Left renal pelvis (tissue), 4 donors: ENCODE data around the gene TAS2R42. TPM values are rescaled to one million over a fixed set of nuclear protein-coding genes. Genes with fewer than 3 reads are reported as not detected.

Experiments
- DNase-seq, 4 donors: peaks; one replicate each; pipeline ENCODE4 v3.0.0-alpha.2; 2013; ENCODE audit warnings: low read depth in 4 of 4, low spot score in 3 of 4
- polyA plus RNA-seq, 4 donors: library from polyadenylated mRNA; unstranded; fragments of 120-200 nt; gene quantifications; one replicate each; pipeline ENCODE4 v1.2.1, GENCODE V29; 2013; ENCODE audit not compliant: insufficient read length in 4 of 4

The TAS2R42 gene
- polyA plus RNA-seq, 4 donors, result not detected

DNA sequence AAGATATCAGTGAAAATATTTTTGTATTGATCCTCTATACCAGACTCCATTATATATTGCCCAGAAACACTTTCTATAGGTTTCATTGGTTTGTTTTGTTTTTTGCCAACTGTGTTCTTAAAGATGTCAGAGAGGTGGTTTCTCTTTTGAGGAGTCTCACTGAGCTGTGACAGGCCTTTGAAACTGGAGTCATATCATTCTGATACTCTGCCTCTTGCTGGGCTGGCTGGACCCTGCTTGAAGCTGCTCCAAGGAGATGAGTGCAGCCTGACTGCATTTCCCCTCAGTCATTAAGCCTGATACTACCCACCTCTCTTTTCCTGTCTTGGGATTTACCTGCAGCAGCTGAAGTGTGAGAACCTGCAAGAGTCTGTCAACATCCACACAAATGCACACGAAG is 35.9 kb downstream of the TAS2R42 start:
- DNase-seq, result no peak

DNA sequence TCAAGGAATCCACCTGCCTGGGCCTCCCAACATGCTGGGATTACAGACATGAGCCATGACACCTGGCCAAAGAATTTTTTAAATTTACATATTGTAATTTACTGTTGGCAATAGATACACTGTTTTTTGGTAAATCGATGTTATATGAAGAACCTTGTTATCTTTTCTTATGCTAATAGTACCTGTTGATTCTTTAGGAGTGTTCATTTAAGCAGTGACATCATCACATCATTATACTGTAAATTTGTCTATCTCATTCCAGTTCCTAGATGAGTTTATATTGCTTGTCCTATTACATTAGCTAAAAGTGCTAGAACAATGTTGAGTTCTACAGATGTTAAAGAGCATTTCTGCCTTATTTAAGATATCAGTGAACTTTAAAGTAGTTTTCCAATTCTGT is 39.3 kb downstream of the TAS2R42 start:
- no peak for DNase-seq

DNA sequence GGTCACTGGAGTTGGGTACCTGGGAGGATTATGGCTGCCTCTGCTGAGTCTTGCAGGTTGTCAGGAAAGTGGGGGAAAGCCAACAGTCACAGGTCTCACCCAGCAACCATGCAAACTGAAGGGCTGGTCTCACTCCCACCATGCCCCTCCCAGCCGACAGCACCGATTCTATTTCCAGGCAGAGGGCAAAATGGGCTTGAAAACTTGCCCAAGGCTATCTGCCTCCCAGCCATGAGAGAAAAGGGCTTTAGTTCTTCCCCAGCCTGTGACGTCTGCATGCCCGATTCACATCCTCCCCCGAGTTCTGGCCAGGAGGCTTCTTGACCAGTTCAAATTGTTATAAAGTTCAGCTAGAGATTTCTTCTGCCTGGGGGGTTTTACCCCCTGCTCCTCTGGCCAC is 42.4 kb downstream of the TAS2R42 start:
- no peak for DNase-seq

DNA sequence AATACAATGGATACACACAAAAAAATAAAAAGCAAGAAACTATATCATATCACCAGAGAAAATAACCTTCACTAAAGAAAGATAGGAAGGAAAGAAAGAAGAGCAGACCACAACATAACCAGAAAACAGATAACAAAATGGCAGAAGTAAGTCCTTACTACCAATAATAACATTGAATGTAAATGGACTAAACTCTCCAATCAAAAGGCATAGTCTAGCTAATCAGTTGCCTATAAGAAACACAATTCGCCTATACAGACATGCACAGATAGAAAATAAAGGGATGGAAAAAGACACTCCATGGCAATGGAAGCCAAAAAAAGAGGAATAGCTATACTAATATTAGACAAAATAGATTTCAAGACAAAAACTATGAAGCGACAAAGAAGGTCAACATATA is 43.4 kb downstream of the TAS2R42 start:
- DNase-seq, result no peak

DNA sequence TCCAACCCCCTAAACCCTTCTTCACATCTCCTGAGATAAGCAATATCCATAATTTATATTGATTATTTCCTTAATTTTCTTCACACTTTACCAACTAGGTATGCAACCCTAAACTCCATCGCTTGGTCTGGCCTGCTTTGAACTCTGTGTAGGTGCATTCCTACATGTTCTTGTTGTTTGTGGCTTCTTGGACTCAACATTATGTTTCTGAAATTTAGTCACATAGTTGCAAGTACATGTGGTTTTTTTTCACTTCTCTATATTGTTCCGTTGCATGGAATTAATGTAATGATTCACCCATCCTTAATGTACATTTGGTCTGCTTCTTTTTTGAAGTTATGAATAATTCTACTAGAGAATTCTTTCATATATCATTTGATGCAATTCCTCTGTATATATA is 50.7 kb downstream of the TAS2R42 start:
- DNase-seq, result no peak

Other genes starting within 250 kb of the TAS2R42 start
- gene TAS2R14, start 247.7 kb downstream of the TAS2R42 start, polyA plus RNA-seq, result 1 to 10 TPM; 2.5 to 4.0 (median 3.2) TPM
- under 1 TPM in 2 of 4 donors, not detected in 2; 0.16 to 0.36 TPM for gene TAS2R50, start 200.0 kb downstream of the TAS2R42 start, polyA plus RNA-seq
- 1 to 10 TPM; 1.1 to 2.2 (median 1.4) TPM for gene TAS2R20, start 188.6 kb downstream of the TAS2R42 start, polyA plus RNA-seq
- gene TAS2R19, start 164.3 kb downstream of the TAS2R42 start, polyA plus RNA-seq, result 1 to 10 TPM; 1.2 to 1.4 (median 1.3) TPM
- 1 to 10 TPM in 3 of 4 donors, under 1 TPM in 1; 0.82 to 2.1 (median 1.7) TPM for gene TAS2R31, start 155.5 kb downstream of the TAS2R42 start, polyA plus RNA-seq
- gene TAS2R46, start 124.6 kb downstream of the TAS2R42 start, polyA plus RNA-seq, result under 1 TPM in 1 of 4 donors, not detected in 3; 0.27 TPM
- gene TAS2R43, start 94.6 kb downstream of the TAS2R42 start, polyA plus RNA-seq, result under 1 TPM in 3 of 4 donors, not detected in 1; 0.24 to 0.64 (median 0.60) TPM
- gene TAS2R30, start 52.3 kb downstream of the TAS2R42 start, polyA plus RNA-seq, result under 1 TPM; 0.10 to 0.29 (median 0.15) TPM
- 10 to 100 TPM; 10.2 to 20.6 (median 17.2) TPM for gene SMIM10L1, start 15.7 kb downstream of the TAS2R42 start, polyA plus RNA-seq
- gene PRB3, start 82.8 kb upstream of the TAS2R42 start, polyA plus RNA-seq, result not detected
- not detected for gene PRB4, start 123.5 kb upstream of the TAS2R42 start, polyA plus RNA-seq
- gene PRB2, start 208.6 kb upstream of the TAS2R42 start, polyA plus RNA-seq, result not detected